Psoas muscle (tissue), 8 donors: ENCODE results near the gene SLX9. TPM values are rescaled to one million over a fixed set of nuclear protein-coding genes. Genes with fewer than 3 reads are reported as not detected.
A peak's percentile ranks its signal among the peaks of the same experiment; 100 is the strongest.

Source experiments
- ATAC-seq, 4 donors: fragments of 200-7000 bp; cut with Tn5 transposase; one replicate each; pipeline ENCODE4 v1.9.1; 2020; ENCODE audit warnings: moderate library complexity in 3 of 4, mild to moderate bottlenecking in 2 of 4
- DNase-seq, 2 donors: peaks; one replicate each; pipeline ENCODE4 v3.0.0-alpha.2; 2020
- H3K27ac ChIP-seq: fragments of 200-600 bp; one replicate; pipeline ENCODE4 v1.8.0; 2022
- H3K27me3 ChIP-seq, 3 donors: fragments of 200-600 bp in 1 of 3; one replicate each; pipeline versions ENCODE4 v1.6.1 to v1.8.0; 2013 to 2022; ENCODE audit warnings: low read length in 2 of 3, mild to moderate bottlenecking in 2 of 3, moderate library complexity in 1 of 3; ENCODE audit not compliant: insufficient read depth in 3 of 3
- H3K36me3 ChIP-seq, 2 donors: fragments of 200-600 bp in 1 of 2; one replicate each; pipeline versions ENCODE4 v1.6.1 to v1.8.0; 2013 to 2022; ENCODE audit warnings: low read depth in 1 of 2, mild to moderate bottlenecking in 1 of 2, moderate library complexity in 1 of 2; ENCODE audit not compliant: insufficient read depth in 1 of 2
- H3K4me1 ChIP-seq: fragments of 200-600 bp; one replicate; pipeline ENCODE4 v1.8.0; 2022
- H3K4me3 ChIP-seq: fragments of 200-600 bp; one replicate; pipeline ENCODE4 v1.8.0; 2022; ENCODE audit warnings: mild to moderate bottlenecking
- H3K9me3 ChIP-seq: fragments of 200-600 bp; one replicate; pipeline ENCODE4 v1.8.0; 2022
- CTCF ChIP-seq: fragments of 200-600 bp; IDR thresholded peaks from one replicate; pipeline ENCODE4 v1.8.0; 2022; ENCODE audit warnings: antibody characterized with exemption
- WGBS, 3 donors: extraction: QIAGEN DNeasy Blood & Tissue Kit; methylation state at CpG; one replicate each; pipeline versions ENCODE4 v1.1.6 to v1.1.7; 2013; 5-methylcytosine and 5-hydroxymethylcytosine counted together
- intact Hi-C, 2 donors: fragments of 100-400 bp; cut with DNase I; formaldehyde crosslinking; loops; one replicate each; pipeline versions ENCODE4 v1.11.0 to v1.14.2; 2022
- polyA plus RNA-seq, 3 donors: library from polyadenylated mRNA; stranded (reverse); fragments of 200-250 nt; gene quantifications; one replicate each; pipeline ENCODE4 v1.2.3, GENCODE V29; 2013
- total RNA-seq, 4 donors: library from RNA; stranded (reverse); fragmentation: NEBNext Ultra II Directional in 2 of 4; extraction: Animal tissue kit (Norgen Biotek cat#: 25700) in 2 of 4; gene quantifications; one replicate each; pipeline versions ENCODE4 v1.2.1 to v1.2.4, GENCODE V29; 2021 to 2023
- donor health status: healthy with polysubstance abuse.
- donor health status: DM: no; HTN: no; CAD: no; lungs with moderate emphysema.
- donor health status: Bipolar disorder and iron deficiency.
- donor health status: healthy.
- donor health status: DM: yes; HTN: yes; CAD: no.
- donor health status: DM: no; HTN: no; CAD: no.
- donor health status: DM: no; HTN: no; CAD: no.
- donor health status: DM: yes; HTN: yes; CAD: no.

The SLX9 gene
- total and polyA plus RNA-seq, 7 donors: 20.2 to 69.2 (median 30.1) TPM

GRCh38 chr21:45004059-45004422, 64.2 kb downstream of the SLX9 start:
- H3K27ac ChIP-seq: no peak overlapping the region
- no peak overlapping the region for H3K4me3 ChIP-seq
- peaks cover 0 to 2% (median 0%) of the 10 kb centered on the region in 3 donors for H3K27me3 ChIP-seq
- WGBS, 3 donors: 79 to 92% (median 91%) methylated on average over 8 of the region's 8 CpGs
- H3K4me1 ChIP-seq: peaks cover 12% of the 10 kb centered on the region
- no peaks in the 10 kb centered on the region for H3K9me3 ChIP-seq
- TF ChIP-seq CTCF: no peak
- no peaks in the 10 kb centered on the region for H3K36me3 ChIP-seq
- DNase-seq (peak in 1 of 2 donors; percentile 50), ATAC-seq (no peak)
- intact Hi-C loops: no loop called here

DNA sequence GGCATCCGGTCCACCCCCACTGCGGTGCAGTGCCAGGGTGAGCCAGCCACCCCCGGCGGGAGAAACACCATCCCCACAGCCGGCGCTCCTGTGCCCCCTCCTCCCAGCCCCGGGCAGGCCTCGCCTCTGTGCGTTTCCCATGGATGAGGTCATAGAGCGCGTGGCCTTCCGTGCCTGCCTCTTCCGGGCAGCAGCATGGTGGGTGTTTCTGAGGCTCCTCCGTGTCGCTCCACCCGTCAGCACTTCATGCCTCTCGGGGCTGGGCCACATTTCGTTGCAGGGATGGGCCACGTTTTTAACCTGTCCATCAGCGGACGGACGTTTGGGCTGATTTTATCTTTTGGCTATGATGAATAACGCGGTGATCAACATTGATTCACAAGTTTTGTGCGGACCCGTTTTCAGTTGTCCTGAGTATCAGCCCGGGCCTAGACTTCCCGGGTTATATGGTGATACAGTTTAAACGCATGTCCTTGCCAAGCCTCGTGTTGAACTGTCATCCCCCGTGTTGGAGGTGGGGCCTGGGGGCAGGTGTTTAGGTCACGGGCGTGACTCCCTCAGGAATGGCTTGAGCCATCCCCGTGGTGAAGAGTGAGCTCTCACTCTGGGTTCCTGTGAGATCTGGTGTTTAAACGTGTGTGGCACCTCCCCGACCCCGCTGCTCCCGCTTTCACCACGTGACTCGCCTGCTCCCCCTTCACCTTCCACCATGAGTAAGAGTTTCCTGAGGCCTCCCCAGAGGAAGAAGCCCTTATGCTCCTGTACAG, 64.8 kb downstream of the SLX9 start:
- WGBS, 3 donors: 84 to 88% (median 88%) methylated on average over 39 to 40 of the region's 40 CpGs
- intact Hi-C loops: no loop called here
- ATAC-seq: no peak
- Histone ChIP-seq H3K36me3 (no peaks in the 10 kb centered on the region), H3K27ac (no peak overlapping the region), H3K4me1 (peaks cover 12% of the 10 kb centered on the region), H3K27me3 (peaks cover 0 to 1% (median 0%) of the 10 kb centered on the region in 3 donors), H3K9me3 (no peaks in the 10 kb centered on the region), H3K4me3 (no peak overlapping the region)
- TF ChIP-seq CTCF: no peak
- DNase-seq: peak; percentile 8 to 37

DNA sequence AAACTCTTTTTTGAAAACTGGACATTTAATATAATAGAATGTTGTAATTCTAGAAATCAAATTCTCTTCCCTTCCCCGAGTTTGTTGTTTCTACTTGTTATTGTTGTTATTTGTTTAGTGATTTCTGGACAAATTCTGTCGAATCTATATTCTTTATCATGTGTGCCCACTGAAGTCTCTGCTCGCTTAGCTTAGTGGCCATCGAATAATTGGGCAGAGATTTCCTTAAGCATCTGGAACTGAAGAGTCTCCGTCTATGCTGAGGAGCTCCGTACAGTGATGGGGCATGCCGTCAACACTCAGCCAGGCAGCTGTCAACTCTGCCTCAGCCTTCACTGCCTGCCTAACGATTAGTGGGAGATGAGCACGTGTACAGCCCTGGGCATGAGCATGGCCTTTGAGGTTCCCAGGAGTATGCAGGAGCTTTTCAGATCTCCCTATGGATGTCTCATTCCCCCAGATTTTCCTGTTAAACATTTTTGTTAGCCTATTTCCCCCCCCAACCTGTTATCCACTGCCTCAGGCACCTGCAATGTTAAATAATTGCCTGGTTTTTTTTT, 66.8 kb downstream of the SLX9 start:
- WGBS, 3 donors: 86 to 89% (median 88%) methylated on average over 9 of the region's 9 CpGs

GRCh38 chr21:45009616-45010015, 69.8 kb downstream of the SLX9 start:
- no peak overlapping the region for H3K27ac ChIP-seq
- no peak for ATAC-seq
- H3K4me1 ChIP-seq: peaks cover 15% of the 10 kb centered on the region
- 94 to 98% (median 97%) methylated on average over 5 of the region's 5 CpGs for WGBS, 3 donors
- TF ChIP-seq CTCF: no peak
- no peaks in the 10 kb centered on the region for H3K9me3 ChIP-seq
- intact Hi-C loops: no loop called here
- no peaks in the 10 kb centered on the region for H3K27me3 ChIP-seq
- H3K36me3 ChIP-seq: no peaks in the 10 kb centered on the region
- DNase-seq: no peak
- no peak overlapping the region for H3K4me3 ChIP-seq

More for the DNA sequence above, 66.8 kb downstream of the SLX9 start:
- no peaks in the 10 kb centered on the region for H3K9me3 ChIP-seq
- ATAC-seq: no peak
- DNase-seq: no peak
- no peaks in the 10 kb centered on the region for H3K36me3 ChIP-seq
- H3K27me3 ChIP-seq: no peaks in the 10 kb centered on the region
- intact Hi-C loops: no loop called here
- no peaks in the 10 kb centered on the region for H3K4me1 ChIP-seq
- TF ChIP-seq CTCF: no peak
- H3K27ac ChIP-seq: no peak overlapping the region
- H3K4me3 ChIP-seq: no peak overlapping the region
